22Rv1 (cell line): Measurements from ENCODE around the gene APPL2.

Source experiments
- CTCF ChIP-seq: fragments of 450-650 bp; IDR thresholded peaks from 2 replicates; pipeline ENCODE4 v1.5.1; 2017; ENCODE audit warnings: mild to moderate bottlenecking
- ZFX ChIP-seq: fragments of 450-650 bp; IDR thresholded peaks from 2 replicates; pipeline ENCODE4 v1.6.1; 2017; ENCODE audit warnings: antibody characterized with exemption, borderline replicate concordance

GRCh38 chr12:105219261-105220028, 16.5 kb downstream of the APPL2 start:
- TF ChIP-seq CTCF (no peak), ZFX (no peak)
